Endothelial cell of umbilical vein (primary cell): Measurements from ENCODE around the gene AK5.

ENCODE experiments used
- CTCF ChIP-seq, 2 donors: IDR thresholded peaks; 1 replicate in 1 of 2; 2 replicates in 1 of 2; pipeline ENCODE4 v1.5.1; 2011; ENCODE audit warnings: low read length in 2 of 2, mild to moderate bottlenecking in 2 of 2, moderate library complexity in 2 of 2, control low read depth in 1 of 2, inconsistent platforms in 1 of 2, low read depth in 1 of 2; ENCODE audit not compliant: insufficient read depth in 1 of 2; ENCODE audit errors: extremely low read depth in 1 of 2
- POLR2A ChIP-seq: IDR thresholded peaks from 2 replicates; pipeline ENCODE4 v1.6.1; 2012; ENCODE audit warnings: low read depth, mild to moderate bottlenecking, control low read depth, low read length

- TF ChIP-seq CTCF (IDR thresholded peaks at IDR 0.05; ENCODE audit: extremely low read depth in 1 of 2, insufficient read depth in 1 of 2, low read depth in 1 of 2, low read length in 2 of 2): no peak
- no peak for TF ChIP-seq POLR2A
These were observed 142.4 kb downstream of the AK5 start for GRCh38 chr1:77424236-77424635.
